Heart left ventricle (tissue), 16 donors: ENCODE measurements around the gene YARS1. TPM values are rescaled to one million over a fixed set of nuclear protein-coding genes. Genes with fewer than 3 reads are reported as not detected.

Experiments
- ATAC-seq, 4 donors: fragments of 200-7000 bp; cut with Tn5 transposase; one replicate each; pipeline ENCODE4 v1.9.1; 2020 to 2022; ENCODE audit warnings: moderate library complexity in 4 of 4, mild to moderate bottlenecking in 3 of 4, moderate number of reproducible peaks in 1 of 4
- DNase-seq, 5 donors: peaks; one replicate each; pipeline ENCODE4 v3.0.0-alpha.2; 2020
- H3K27ac ChIP-seq, 12 donors: fragments of 200-600 bp; sonication (generic) in 4 of 12; one replicate each; pipeline versions ENCODE4 v1.5.0 to v1.8.0; 2016 to 2022; ENCODE audit warnings: mild to moderate bottlenecking in 2 of 12
- H3K27me3 ChIP-seq, 9 donors: fragments of 200-600 bp; sonication (generic) in 2 of 9; one replicate each; pipeline versions ENCODE4 v1.5.1 to v1.8.0; 2016 to 2022; ENCODE audit warnings: mild to moderate bottlenecking in 3 of 9
- H3K36me3 ChIP-seq, 9 donors: fragments of 200-600 bp; sonication (generic) in 2 of 9; one replicate each; pipeline versions ENCODE4 v1.5.0 to v1.8.0; 2018 to 2022; ENCODE audit warnings: mild to moderate bottlenecking in 2 of 9
- H3K4me1 ChIP-seq, 12 donors: fragments of 200-600 bp; sonication (generic) in 4 of 12; one replicate each; pipeline versions ENCODE4 v1.5.0 to v1.8.0; 2016 to 2022; ENCODE audit warnings: mild to moderate bottlenecking in 3 of 12
- H3K4me3 ChIP-seq, 12 donors: fragments of 200-600 bp; sonication (generic) in 4 of 12; one replicate each; pipeline versions ENCODE4 v1.5.0 to v1.8.0; 2017 to 2022; ENCODE audit warnings: mild to moderate bottlenecking in 9 of 12, moderate library complexity in 4 of 12
- H3K9me3 ChIP-seq, 12 donors: fragments of 200-600 bp; sonication (generic) in 4 of 12; one replicate each; pipeline versions ENCODE4 v1.5.0 to v1.8.0; 2016 to 2022; ENCODE audit warnings: mild to moderate bottlenecking in 1 of 12
- CTCF ChIP-seq, 12 donors: fragments of 200-600 bp; sonication (generic) in 4 of 12; IDR thresholded peaks; one replicate each; pipeline versions ENCODE4 v1.5.0 to v1.8.0; 2018 to 2022; ENCODE audit warnings: antibody characterized with exemption in 12 of 12, mild to moderate bottlenecking in 5 of 12
- POLR2A ChIP-seq, 2 donors: fragments of 450-650 bp; IDR thresholded peaks; one replicate each; pipeline ENCODE4 v1.6.1; 2017; ENCODE audit warnings: antibody characterized with exemption in 2 of 2, mild to moderate bottlenecking in 2 of 2, moderate library complexity in 2 of 2
- WGBS, 4 donors: extraction: QIAGEN DNeasy Blood & Tissue Kit in 2 of 4; methylation state at CpG; one replicate each; pipeline versions ENCODE4 v1.1.5 to v1.1.7; 2013 to 2018; 5-methylcytosine and 5-hydroxymethylcytosine counted together
- intact Hi-C, 10 donors: fragments of 100-400 bp; cut with DNase I; formaldehyde crosslinking; loops; one replicate each; pipeline versions ENCODE4 v1.11.1 to v1.14.2; 2022
- polyA plus RNA-seq, 2 donors: library from polyadenylated mRNA; stranded (reverse); fragments of 200-250 nt; gene quantifications; one replicate each; pipeline ENCODE4 v1.2.3, GENCODE V29; 2013
- total RNA-seq, 9 donors: library from RNA; depleted of rRNA in 2 of 9; stranded (reverse); fragments of >200 nt in 2 of 9; fragmentation: NEBNext Ultra II Directional in 3 of 9; extraction: Animal tissue kit (Norgen Biotek cat#: 25700) in 3 of 9; gene quantifications; one replicate each; pipeline versions ENCODE4 v1.1.0 to v1.2.4, GENCODE V29; 2016 to 2023
- donor health status: ischemic (EF 13 %, LVEDD 7.1; RV severe dilation, severe dysfunction).
- donor health status: healthy with polysubstance abuse.
- donor health status: DM: no; HTN: yes; CAD: no.
- donor health status: DM: no; HTN: no; CAD: no.
- donor health status: ischemic (EF 25% LVEDD 6.9; RV normal size, moderate dysfunction).
- donor health status: ischemic (EF 25% LVEDD 5.7; RV mildly dilated, moderate dysfunction).
- donor health status: healthy.
- donor health status: DM: yes; HTN: yes; CAD: no.
- donor health status: ischemic (EF 35%, LVEDD 5.7; RV mildly dilated, moderate dysfunction).
- donor health status: nonischemic (EF 11% LVEDD 7.7; RV severe dilation, severe dysfunction).
- donor health status: DM: yes; HTN: yes; CAD: no.
- donor health status: PGD.
- donor health status: ischemic (EF 29% LVEDD 5.4; RV normal size, mild dysfunction).
- donor health status: nonischemic (EF 23%, LVEDD 6.1; RV moderate dilation, normal function).

YARS1 gene
- total and polyA plus RNA-seq, 11 donors: 18.6 to 61.3 (median 34.8) TPM

GRCh38 chr1:32763221-32763620 lies 53.9 kb downstream of the YARS1 start:
- no peak for TF ChIP-seq CTCF (IDR thresholded peaks at IDR 0.05)
- no peak for TF ChIP-seq POLR2A (IDR thresholded peaks at IDR 0.05)
- Histone ChIP-seq H3K4me3 (no peak overlapping the region), H3K4me1 (peaks cover 0 to 36% (median 7%) of the 10 kb centered on the region in 12 donors), H3K9me3 (no peaks in the 10 kb centered on the region), H3K27ac (no peak overlapping the region), H3K27me3 (no peaks in the 10 kb centered on the region), H3K36me3 (no peaks in the 10 kb centered on the region)
- intact Hi-C loops: loop anchor here in 2 of 10 donors (5.0 to 10.0 kb wide), 2 partner anchors 356 to 358 kb away; no protein-coding TSS in a partner anchor
- no peak for ATAC-seq
- 96 to 98% (median 97%) methylated on average over 5 of the region's 5 CpGs for WGBS, 4 donors
- DNase-seq: no peak

GRCh38 chr1:32761936-32762335 lies 55.2 kb downstream of the YARS1 start:
- Histone ChIP-seq H3K4me1 (peaks cover 0 to 24% (median 0%) of the 10 kb centered on the region in 12 donors), H3K4me3 (no peak overlapping the region), H3K9me3 (no peaks in the 10 kb centered on the region), H3K36me3 (no peaks in the 10 kb centered on the region), H3K27me3 (no peaks in the 10 kb centered on the region), H3K27ac (no peak overlapping the region)
- no peak for DNase-seq
- TF ChIP-seq CTCF (IDR thresholded peaks at IDR 0.05) (no peak), POLR2A (IDR thresholded peaks at IDR 0.05) (no peak)
- WGBS, 4 donors: 58 to 65% (median 62%) methylated on average over 2 of the region's 2 CpGs
- intact Hi-C loops: loop anchor here in 2 of 10 donors (5.0 to 10.0 kb wide), 2 partner anchors 355 to 357 kb away; no protein-coding TSS in a partner anchor
- no peak for ATAC-seq

- no peaks in the 10 kb centered on the region for H3K36me3 ChIP-seq
- H3K27ac ChIP-seq: no peak overlapping the region
- H3K9me3 ChIP-seq: no peaks in the 10 kb centered on the region
- DNase-seq (no peak), ATAC-seq (peak in 2 of 4 donors; percentile 12 to 24)
- no peaks in the 10 kb centered on the region for H3K27me3 ChIP-seq
- peaks cover 0 to 20% (median 0%) of the 10 kb centered on the region in 12 donors for H3K4me1 ChIP-seq
- no peak for TF ChIP-seq CTCF (IDR thresholded peaks at IDR 0.05)
- no peak for TF ChIP-seq POLR2A (IDR thresholded peaks at IDR 0.05)
- intact Hi-C loops: loop anchor here in 2 of 10 donors (5.0 to 10.0 kb wide), 2 partner anchors 354 to 357 kb away; no protein-coding TSS in a partner anchor
- H3K4me3 ChIP-seq: no peak overlapping the region
- WGBS, 4 donors: 56 to 62% (median 58%) methylated on average over 10 of the region's 10 CpGs
Observed at GRCh38 chr1:32761253-32761877, 55.8 kb downstream of the YARS1 start.

- intact Hi-C loops: loop anchor here in 2 of 10 donors (5.0 to 10.0 kb wide), 2 partner anchors 353 to 355 kb away; no protein-coding TSS in a partner anchor
- H3K36me3 ChIP-seq: no peaks in the 10 kb centered on the region
- WGBS, 4 donors: 94 to 96% (median 95%) methylated on average over 10 to 14 of the region's 14 CpGs
- TF ChIP-seq CTCF (IDR thresholded peaks at IDR 0.05) (no peak), POLR2A (IDR thresholded peaks at IDR 0.05) (no peak)
- no peak overlapping the region for H3K4me3 ChIP-seq
- no peaks in the 10 kb centered on the region for H3K9me3 ChIP-seq
- H3K27me3 ChIP-seq: no peaks in the 10 kb centered on the region
- H3K4me1 ChIP-seq: peaks cover 0 to 20% (median 0%) of the 10 kb centered on the region in 12 donors
- DNase-seq: no peak
- no peak overlapping the region for H3K27ac ChIP-seq
- peak in 3 of 4 donors; percentile 8 to 43 (median 37) for ATAC-seq
Observed at GRCh38 chr1:32759997-32760623, 57.0 kb downstream of the YARS1 start.
